NCI-H82 treated with DMSO at 0.1 percent for 48 hours (cell line): Measurements from ENCODE around the gene CCDC90B.
"Not testable (repeated sequence)": the region's sequence is repeated elsewhere in the genome, so short reads cannot be mapped to it uniquely, and the experiment has no call there.

Experiments used
- DNase-seq: peaks from one replicate; lab custom pipeline; 2025; ENCODE audit not compliant: unreplicated experiment; lab: John Stamatoyannopoulos, UW

Gene CCDC90B, protein sequence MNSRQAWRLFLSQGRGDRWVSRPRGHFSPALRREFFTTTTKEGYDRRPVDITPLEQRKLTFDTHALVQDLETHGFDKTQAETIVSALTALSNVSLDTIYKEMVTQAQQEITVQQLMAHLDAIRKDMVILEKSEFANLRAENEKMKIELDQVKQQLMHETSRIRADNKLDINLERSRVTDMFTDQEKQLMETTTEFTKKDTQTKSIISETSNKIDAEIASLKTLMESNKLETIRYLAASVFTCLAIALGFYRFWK

GRCh38 chr11:83285771-83286528, at the start of gene CCDC90B:
Gene CCDC90B (minus strand): TSS chr11:83286367. CDS start chr11:83285972, 395 bp downstream.
- peak; percentile 89 for DNase-seq

- no peak for DNase-seq
Measured at GRCh38 chr11:83335446-83336070, 49.4 kb upstream of the CCDC90B start.

GRCh38 chr11:83330303-83330702, 44.1 kb upstream of the CCDC90B start:
- DNase-seq: no peak

DNA sequence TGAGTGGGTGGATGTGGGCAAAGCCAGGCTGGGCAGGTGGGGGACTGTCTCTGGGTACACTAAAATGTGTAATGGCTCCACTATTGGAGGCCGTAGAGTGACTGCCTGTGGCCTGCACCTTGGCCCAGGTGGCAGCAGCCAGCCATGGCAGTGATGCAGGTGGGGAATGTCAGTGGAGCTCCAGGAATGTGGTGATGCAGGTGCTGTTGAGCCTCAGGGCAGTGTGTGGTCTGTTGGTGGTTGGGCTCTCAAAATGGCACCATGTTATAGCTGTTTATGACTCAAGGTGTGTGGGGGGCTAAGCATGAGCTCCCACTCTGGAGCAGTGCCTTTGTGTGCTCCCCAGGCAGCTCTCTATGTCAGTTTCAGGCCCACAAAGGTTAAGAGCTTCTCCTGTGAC, 40.2 kb upstream of the CCDC90B start:
- DNase-seq: no peak

DNA sequence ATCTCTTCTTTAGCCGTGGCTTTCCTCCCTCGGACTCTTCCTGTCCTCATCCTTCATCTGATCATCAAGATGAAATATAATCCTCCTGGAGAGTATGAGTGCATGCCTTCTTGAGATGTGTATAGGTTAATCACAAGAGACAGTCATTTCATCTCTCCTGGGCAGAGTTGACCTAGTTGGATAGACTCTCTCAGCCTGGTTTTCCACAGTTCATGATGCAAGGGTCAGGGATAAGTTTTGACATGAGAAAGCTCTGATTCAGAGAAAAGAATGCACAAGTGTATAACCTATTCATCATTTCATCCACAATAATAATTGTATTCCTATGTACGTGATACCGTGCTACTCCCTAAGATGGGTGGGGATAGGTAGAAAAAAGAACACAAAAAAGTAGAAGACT, 33.2 kb upstream of the CCDC90B start:
- DNase-seq: no peak

GRCh38 chr11:83318931-83319330, 32.8 kb upstream of the CCDC90B start:
- DNase-seq: no peak

DNA sequence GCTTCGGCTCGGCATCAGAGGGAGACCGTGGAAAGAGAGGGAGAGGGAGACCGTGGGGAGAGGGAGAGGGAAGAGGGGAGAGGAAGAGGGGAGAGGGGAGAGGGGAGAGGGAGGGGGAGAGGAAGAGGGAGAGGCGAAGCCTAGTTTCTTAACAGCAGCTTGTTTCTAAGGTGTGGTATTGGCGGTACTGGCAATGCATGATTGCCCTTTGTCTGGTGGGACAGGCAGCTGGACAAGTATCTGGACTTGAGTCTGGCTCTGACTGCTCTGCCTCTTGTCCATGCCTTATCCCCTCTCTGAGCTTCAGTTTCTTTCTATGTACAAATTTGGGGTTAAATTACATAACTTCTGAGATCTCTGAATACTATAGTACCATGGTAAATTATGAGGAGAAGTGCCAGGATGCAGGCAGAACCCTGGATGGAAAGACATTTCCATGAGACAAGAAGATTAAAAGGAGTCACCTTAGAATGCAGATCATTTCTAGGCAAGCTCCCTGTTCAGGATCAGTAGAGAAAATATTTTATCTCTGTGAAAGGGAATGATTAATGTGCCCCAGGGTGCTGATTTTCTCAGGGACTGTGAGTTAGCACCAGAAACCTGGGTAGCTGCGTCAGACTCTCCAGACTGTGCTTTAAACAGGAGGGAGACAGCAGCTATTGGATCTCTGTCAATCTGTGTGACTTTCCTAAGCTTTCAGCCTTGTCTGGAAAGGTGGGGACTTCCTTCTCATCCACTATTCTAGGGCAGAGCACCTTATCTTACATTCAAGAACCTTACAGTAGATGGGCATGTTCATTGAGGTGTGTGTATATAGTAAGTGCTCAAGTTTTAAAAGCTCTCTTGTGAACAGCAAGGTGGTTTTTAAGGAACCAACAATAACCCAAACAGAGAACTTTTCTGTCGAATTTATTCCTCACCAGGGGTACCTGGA, 31.9 kb upstream of the CCDC90B start:
- DNase-seq: peak; percentile 64

GRCh38 chr11:83316897-83317268, 30.7 kb upstream of the CCDC90B start:
- DNase-seq: not testable (repeated sequence)

DNA sequence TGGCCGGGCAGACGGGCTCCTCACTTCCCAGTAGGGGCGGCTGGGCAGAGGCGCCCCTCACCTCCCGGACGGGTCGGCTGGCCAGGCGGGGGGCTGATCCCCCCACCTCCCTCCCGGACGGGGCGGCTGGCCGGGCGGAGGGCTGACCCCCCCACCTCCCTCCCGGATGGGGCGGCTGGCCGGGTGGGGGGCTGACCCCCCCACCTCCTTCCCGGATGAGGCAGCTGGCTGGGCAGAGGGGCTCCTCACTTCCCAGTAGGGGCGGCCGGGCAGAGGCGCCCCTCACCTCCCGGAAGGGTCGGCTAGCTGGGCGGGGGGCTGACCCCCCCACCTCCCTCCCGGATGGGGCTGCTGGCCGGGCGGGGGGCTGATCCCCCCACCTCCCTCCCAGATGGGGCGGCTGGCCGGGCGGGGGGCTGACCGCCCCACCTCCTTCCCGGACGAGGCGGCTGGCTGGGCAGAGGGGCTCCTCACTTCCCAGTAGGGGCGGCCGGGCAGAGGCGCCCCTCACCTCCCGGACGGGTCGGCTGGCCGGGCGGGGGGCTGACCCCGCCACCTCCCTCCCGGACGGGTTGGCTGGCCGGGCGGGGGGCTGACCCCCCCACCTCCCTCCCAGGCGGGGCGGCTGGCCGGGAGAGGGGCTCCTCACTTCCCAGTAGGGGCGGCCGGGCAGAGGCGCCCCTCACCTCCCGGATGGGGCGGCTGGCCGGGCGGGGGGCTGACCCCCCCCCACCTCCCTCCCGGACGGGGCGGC, 30.2 kb upstream of the CCDC90B start:
- not testable (repeated sequence) for DNase-seq

- DNase-seq: no peak
Measured at GRCh38 chr11:83312430-83312829, 26.3 kb upstream of the CCDC90B start.

GRCh38 chr11:83311701-83312100, 25.5 kb upstream of the CCDC90B start:
- no peak for DNase-seq

- no peak for DNase-seq
Measured at GRCh38 chr11:83310718-83311117, 24.6 kb upstream of the CCDC90B start.

GRCh38 chr11:83308536-83308935, 22.4 kb upstream of the CCDC90B start:
- not testable (repeated sequence) for DNase-seq

DNA sequence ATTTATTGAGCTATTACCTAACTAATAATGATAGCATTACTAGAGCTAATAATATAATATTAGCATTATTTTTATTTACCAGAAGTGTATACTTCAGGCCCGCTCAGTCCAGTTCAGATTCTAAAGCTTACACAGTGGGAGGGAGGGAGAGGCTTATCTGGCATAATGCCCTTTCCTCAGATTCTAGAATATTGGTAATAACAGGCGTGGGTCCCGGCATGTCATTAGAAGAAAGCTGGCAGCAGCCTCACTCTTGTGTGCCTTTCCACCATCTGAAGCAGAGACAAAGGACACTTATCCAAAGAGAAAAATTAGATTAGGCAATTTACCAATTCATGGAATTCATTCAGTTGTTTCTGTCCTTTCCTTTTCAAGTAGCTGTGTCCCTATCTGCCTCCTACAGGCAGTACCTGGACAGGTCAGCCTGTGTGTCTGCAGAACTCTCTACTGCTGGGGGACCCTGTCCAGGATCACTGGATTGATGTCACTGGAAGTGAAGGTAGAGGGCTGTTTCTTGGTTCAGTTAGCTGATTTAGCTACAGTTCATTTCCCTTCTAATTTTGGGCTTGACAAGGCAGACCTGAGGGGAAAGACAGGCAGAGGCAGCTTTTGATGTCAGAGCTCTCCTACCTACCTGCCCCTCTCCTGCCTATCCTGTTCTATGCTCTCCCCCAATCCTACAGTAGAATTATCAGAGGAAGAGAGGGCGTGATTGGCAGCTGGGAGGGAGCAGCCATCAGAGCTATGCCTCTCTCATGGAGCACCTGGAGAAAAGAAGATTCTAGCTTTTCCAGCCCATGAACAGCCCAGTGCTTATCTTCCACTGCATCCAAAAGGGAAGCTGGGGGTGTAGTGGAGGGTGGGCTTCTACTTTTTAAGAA, 20.3 kb upstream of the CCDC90B start:
- no peak for DNase-seq

DNA sequence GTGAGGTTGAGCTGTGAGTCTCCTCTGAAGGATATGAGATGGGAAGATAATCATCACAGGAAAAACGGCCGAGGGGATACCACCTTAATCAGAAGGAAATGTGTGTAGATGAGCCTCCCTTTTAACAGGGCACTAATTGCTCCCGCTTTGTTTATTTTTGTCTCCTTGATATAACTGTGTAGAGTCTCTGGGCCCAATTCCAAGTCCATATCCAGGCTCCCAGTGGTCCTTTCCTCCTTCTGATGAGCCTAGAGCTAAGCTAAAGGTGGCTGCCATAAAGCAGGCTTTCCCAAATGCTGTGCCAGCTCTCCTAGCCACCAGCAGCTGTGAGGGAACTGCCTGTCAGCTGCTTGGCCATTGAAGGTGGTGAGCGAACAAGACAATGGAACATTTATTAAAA, 17.1 kb upstream of the CCDC90B start:
- DNase-seq: no peak

DNA sequence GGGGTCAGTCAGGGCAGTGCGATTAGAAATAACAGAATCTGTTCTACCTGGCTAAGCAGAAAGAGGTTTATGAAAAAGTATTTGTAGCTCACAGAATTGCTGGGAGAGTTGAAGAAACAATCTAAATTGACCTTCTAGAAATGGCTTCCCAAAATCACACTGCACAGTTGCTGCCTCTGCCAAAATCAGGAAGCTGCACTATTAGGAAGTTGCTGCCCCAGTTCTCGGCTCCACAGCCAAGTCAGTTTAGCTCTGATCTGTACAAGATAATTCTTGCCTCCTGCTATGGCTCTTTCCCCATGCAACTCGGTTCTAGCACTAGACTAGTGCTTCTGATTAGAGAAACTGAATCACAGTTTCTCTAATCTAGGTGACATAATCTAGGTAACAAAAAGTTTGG, 16.0 kb upstream of the CCDC90B start:
- no peak for DNase-seq

DNA sequence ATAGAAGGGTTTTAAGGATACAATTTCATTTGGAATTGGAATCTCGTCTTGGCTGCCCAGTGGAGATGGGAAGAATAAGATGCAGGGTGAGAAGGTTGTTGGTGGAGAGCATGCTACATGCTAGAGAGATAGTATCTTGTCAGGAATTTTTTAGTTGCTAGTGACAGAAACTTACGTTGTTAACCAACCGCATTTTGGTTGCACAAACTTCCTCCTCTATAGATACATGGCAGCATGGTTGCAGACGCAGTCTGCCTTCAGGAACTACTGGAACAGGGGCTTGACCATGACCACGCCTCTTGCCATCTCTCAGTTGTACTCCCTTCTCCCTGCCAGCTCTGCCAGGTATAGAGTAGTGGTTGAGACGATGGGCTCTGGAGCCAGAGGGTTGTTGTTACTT, 13.5 kb upstream of the CCDC90B start:
- DNase-seq: no peak

- no peak for DNase-seq
Measured at GRCh38 chr11:83294208-83294607, 8.0 kb upstream of the CCDC90B start.

DNA sequence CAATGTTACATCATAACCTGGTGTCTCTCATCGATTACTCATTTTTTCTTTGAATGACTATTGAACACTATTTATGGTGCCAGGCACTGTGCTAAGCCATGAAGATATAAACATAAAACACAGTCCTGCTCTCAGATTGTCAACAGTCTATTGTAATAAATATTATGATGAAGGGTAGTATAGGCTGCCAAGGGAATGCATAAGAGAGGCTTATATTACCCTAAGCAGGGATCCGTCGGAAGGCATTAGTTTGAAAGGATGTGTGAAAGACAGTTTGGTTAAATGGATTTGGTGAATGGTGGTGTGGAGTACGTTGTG, 7.2 kb upstream of the CCDC90B start:
- no peak for DNase-seq
